Measurements from ENCODE around the gene UNC13B. TPM values are rescaled to one million over a fixed set of nuclear protein-coding genes. Genes with fewer than 3 reads are reported as not detected.

UNC13B gene
- total and polyA plus RNA-seq, 2 donors (not counting 3 experiments of a cell fraction or from before 2014, with no cell fraction given): 30.1 to 46.2 TPM

GRCh38 chr9:35353731-35354365 lies 192.0 kb downstream of the UNC13B start:
- Histone ChIP-seq H3K4me1 (ENCODE audit: control insufficient read depth, extremely low read depth, insufficient read depth, low read length) (peaks cover 6% of the 10 kb centered on the region), H4K20me1 (replicated peaks; ENCODE audit: control insufficient read depth, extremely low read depth, insufficient read depth, low read length) (no peaks in the 10 kb centered on the region), H3K4me2 (ENCODE audit: insufficient read depth, low read length) (no peak overlapping the region), H3K9ac (replicated peaks; ENCODE audit: extremely low read depth, insufficient read depth, low read length) (no peak overlapping the region), H3K9me3 (replicated peaks; ENCODE audit: control insufficient read depth, insufficient read depth, low read length) (no peaks in the 10 kb centered on the region), H3K9me1 (replicated peaks; ENCODE audit: control insufficient read depth, extremely low read depth, insufficient read depth, low read length) (no peaks in the 10 kb centered on the region), H3K27ac (ENCODE audit: insufficient read depth, low read depth, low read length) (no peak overlapping the region), H3K79me2 (ENCODE audit: control insufficient read depth, insufficient read depth, low read length) (no peaks in the 10 kb centered on the region), H3K27me3 (ENCODE audit: control insufficient read depth in 2 of 2, insufficient read depth in 2 of 2, low read length in 2 of 2) (no peaks in the 10 kb centered on the region), H3K4me3 (replicated peaks in 1 of 3; ENCODE audit: insufficient read depth in 1 of 3, low read depth in 1 of 3, low read length in 3 of 3) (no peak overlapping the region), H3K36me3 (ENCODE audit: control insufficient read depth in 2 of 2, extremely low read depth in 1 of 2, insufficient read depth in 2 of 2, low read length in 2 of 2) (no peaks in the 10 kb centered on the region), H2AFZ (ENCODE audit: low read depth, low read length) (no peak overlapping the region)
- BruUV-seq (replicated peaks): no TSS peak
- no peak for DNase-seq (ENCODE audit: low read depth, low spot score)
- ChIA-PET CTCF (interaction anchor here (1.0 to 3.0 kb wide), 3 partner anchors 17 to 95 kb away, joined by 3 to 9 read pairs (median 4); no protein-coding TSS in a partner anchor), POLR2A (no interaction called here)
- TF ChIP-seq MAX (IDR thresholded peaks at IDR 0.05; ENCODE audit: insufficient read depth, insufficient read length): no peak
- no peak for TF ChIP-seq EZH2 (IDR thresholded peaks at IDR 0.05; ENCODE audit: borderline replicate concordance, low read depth, low read length, severe bottlenecking)
- TF ChIP-seq POLR2A (IDR thresholded peaks at IDR 0.05; ENCODE audit: low read depth, low read length): no peak
- no peak for TF ChIP-seq CTCF (IDR thresholded peaks at IDR 0.05; ENCODE audit: extremely low read depth in 1 of 2, insufficient read depth in 1 of 2, low read depth in 1 of 2, low read length in 2 of 2)
- no peak for TF ChIP-seq JUN (IDR thresholded peaks at IDR 0.05; ENCODE audit: borderline replicate concordance, insufficient read depth, insufficient read length, low read depth)
- TF ChIP-seq FOS (IDR thresholded peaks at IDR 0.05; ENCODE audit: borderline replicate concordance, insufficient read depth, low read length): no peak
- TF ChIP-seq GATA2 (IDR thresholded peaks at IDR 0.05; ENCODE audit: insufficient read depth, insufficient read length, low read depth, low read length): no peak
- TF ChIP-seq POLR2AphosphoS5 (IDR thresholded peaks at IDR 0.05; ENCODE audit: insufficient read depth, low read depth, low read length): no peak
- TF ChIP-seq MYC (IDR thresholded peaks at IDR 0.05; ENCODE audit: low read depth, low read length): no peak
- no peak for FAIRE-seq
- intact Hi-C loops (cut with micrococcal nuclease): no loop called here
- dilution Hi-C loops (cut with MboI; ENCODE audit: extremely low pct_ligation_motif_present, low sequenced_read_pairs): no loop called here

Measured in endothelial cell of umbilical vein (primary cell).